AG08396 (cell line): ENCODE data around the gene SMIM45.
"Not testable (repeated sequence)": the region's sequence is repeated elsewhere in the genome, so short reads cannot be mapped to it uniquely, and the experiment has no call there.

Experiments
- DNase-seq: peaks from one replicate; pipeline ENCODE4 v3.0.0; 2012; ENCODE audit warnings: low spot score, mixed read lengths

Gene SMIM45

DNA sequence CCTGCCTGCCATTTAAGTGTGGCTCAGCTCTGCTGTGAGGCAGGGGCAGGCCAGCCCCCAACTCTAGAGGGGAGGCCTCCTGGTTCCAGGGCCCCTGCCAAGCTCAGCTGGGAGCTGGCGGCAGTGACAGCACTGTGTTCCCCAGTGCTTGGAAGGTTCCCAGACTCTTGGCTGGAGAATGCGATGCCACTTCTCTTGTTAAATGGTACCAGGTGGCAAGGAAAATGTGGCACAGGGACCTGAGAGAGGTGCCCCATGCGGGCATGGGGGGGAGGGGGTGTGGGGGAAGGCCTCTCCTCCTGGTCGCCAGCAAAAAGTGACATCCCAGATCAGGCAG lies 17.0 kb upstream of the SMIM45 start:
- no peak for DNase-seq

DNA sequence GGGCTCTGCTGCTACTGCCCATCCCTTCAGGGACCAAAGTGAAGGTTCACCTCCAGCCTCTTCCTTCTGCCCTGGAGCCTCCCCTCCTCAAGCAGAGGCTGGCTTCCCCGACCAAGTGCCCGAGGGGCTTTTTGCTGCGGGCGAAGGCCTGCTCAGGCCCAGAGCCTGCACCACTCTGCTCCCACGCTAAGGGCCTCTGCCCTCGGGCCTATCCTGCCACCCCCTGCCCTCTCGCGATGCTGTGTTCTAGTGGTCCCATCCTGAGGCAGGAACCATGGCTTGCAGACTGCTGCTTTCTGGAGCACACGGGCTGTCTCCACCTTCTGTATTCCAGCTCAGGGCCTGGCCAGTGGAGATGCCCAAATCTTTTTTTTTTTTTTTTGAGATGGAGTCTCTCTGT lies 16.4 kb upstream of the SMIM45 start:
- DNase-seq: no peak

DNA sequence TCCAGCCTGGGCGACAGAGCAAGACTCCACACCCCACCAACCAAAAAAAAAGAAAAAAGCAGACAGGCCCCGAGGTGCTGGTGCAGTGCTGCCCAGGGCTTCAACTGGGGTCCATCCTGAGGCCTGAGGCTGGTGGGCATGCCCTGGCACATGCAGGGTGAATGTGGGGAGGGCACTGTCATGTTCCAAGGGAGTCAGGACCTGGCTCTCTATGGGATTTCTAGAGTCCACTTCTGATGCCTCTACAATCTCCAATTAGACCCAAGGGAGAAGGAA lies 15.1 kb upstream of the SMIM45 start:
- no peak for DNase-seq

DNA sequence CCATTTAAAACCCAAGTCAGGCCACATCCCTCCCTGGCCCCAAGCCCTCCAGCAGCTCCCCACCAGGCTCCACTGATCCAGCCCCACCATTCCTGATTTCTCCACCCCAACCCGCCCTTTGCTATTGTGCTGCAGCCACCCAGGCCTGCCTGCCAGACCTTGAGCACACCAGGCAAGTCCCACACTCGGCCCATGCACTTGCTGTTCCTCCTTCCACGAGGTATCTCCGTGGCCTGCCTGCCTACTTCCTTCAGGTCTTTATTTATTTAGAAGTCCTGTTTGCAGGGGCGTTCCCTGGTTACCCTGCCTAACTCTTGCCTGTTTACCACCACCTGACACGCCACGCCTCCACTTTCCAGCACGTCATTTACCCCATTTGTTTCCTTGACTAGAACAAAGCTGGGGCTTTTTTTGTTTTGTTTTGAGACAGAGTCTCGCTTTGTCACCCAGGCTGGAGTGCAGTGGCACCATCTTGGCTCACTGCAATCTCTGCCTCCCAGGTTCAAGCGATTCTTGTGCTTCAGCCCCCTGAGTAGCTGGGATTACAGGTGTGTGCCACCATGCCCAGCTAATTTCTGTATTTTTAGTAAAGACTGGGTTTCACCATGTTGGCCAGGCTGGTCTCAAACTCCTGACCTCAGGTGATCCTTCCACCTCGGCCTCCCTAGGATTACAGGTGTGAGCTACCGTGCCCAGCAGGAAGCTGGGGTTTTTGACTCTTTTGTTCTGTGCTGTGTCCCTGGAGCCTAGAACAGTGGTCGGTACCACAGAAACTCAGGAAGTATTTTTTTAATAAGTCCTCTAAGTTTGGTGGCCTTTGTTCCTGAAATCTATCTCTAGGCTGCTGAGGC lies 11.7 kb upstream of the SMIM45 start:
- DNase-seq: no peak

DNA sequence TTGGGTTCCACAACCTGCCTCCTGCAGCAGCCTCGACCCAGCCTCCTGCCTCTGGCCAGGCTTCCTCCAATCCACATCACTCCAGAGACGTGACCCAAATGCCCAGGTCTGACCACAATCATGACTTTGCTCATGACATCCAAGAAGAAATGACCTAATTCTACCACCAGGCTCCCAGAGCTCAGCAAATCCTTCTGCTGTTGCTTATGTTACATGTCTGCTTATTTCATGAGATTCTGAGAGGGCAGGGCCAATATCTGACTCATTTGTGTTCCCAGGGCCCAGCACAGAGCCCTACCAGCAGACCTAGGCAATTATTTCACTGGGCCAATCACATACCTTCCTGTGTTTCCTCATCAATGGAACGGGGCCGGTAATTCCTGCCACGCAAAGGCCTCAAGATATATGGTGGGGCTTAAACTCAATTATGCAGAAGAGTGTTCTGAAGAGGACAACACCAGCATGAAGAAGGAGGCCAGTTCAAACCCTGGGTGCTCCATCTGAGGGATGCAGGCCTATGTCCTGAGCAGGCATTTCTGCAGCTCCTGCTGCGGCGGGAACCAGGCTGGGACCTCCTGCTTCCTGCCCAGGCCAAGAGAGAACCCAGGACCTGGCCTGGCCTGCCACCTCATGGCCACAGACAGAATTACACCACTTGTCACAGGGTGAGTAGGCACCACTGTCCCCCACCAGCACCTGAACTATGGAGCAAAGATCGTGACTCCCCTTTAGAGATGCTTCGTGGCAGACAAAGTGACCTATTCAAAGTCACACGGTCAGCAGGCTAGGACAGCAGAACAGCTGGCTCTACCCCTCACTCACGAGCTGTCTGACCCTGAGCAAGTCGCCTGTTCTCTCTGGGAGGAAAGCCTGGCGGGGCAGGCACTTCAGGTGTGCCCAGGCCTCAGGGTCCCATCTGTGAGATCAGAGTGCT lies 10.9 kb upstream of the SMIM45 start:
- peak; percentile 86 for DNase-seq

DNA sequence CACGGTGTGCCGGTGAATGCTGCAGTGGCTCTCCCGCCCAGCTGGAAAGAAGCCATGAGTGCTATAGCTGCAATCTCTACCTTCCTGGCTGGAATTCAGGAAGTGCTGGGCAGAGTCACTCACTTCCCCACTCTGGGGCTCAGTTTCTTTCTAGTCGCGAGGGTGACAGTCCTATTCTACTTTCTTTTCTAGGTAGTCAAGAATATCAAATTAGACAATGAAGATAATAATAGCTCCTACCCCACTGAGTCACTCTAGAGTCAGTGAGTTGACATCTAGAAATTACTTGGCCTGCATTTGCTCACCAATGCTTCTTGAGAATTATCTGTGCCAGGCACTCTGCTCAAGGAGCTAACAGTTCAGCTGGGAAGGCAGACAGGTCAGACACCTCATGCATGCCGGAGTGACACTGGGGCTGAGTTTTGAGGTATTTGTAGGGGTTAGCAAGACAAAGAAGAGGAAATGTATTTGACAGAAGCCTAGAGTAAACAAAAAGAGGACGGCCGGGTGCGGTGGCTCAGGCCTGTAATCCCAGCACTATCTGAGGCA lies 8.2 kb upstream of the SMIM45 start:
- no peak for DNase-seq

DNA sequence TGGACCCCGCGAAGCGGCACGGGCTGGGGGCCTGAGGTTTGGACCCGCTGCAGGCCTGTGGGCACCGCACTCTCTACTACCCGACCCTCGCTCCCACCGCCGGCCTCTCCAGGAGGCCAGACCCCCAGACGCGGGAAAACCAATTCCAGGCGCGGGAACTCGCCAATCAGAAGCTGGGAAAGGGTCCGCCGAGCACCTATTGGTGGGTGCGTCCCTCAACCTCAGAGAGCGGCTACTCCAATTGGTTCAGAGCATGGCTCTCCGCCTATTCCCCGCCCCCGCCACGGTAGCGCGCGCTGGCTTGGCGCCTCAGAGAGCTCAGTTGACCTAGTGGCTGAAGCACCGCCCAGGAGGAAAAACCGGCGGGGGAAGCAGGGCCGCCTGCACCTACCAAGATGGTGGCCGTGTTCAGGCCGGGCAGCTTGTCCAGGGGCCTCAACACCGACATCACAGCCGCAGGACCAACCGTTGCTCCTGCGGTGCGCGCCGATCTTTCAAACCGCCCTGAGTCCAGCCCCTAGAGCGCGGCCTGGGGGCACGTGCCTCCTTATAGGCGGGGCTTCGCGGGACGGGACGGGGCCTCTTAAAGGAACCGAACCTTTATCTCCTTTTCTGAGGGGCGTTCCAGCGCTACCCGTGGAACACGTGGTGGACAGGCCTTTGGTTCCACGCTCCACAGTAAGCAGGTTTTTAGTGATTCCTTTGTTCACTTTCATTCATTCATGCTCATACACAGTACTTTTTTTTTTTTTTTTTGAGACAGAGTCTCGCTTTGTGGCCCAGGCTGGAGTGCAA lies 5.1 kb upstream of the SMIM45 start, which contains the start of gene CENPM:
TSS of gene CENPM (minus strand) at position 524 of the 795 bp plus-strand sequence. CDS start at position 448, 76 bp downstream.
- peak; percentile 94 for DNase-seq

DNA sequence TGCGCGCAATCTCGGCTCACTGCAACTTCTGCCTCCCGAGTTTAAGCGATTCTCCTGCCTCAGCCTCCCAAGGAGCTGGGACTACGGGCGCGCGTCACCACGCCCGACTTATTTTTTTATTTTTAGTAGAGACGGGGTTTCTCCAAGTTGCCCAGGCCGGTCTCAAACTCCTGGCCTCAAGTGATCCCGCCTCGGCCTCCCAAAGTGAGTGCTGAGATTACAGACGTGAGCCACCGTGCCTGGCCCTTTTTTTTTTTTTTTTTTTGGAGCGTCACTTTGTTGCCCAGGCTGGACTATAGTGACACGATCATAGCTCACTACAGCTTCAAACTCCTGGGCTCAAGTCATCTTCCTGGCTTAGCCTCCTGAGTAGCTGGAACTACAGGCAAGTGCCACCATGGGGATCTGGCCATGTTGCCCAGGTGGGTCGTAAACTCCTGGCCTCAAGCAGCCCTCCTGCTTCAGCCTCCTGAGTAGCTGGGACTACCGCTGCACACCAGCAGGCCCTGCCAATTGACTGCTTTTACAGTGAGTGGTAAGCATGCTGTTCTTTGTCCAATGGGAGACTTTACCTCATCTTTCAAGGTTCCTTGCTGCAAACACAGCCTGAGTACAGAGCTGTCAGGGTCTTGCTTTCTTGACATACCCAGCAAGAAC lies 4.4 kb upstream of the SMIM45 start:
- DNase-seq: no peak

DNA sequence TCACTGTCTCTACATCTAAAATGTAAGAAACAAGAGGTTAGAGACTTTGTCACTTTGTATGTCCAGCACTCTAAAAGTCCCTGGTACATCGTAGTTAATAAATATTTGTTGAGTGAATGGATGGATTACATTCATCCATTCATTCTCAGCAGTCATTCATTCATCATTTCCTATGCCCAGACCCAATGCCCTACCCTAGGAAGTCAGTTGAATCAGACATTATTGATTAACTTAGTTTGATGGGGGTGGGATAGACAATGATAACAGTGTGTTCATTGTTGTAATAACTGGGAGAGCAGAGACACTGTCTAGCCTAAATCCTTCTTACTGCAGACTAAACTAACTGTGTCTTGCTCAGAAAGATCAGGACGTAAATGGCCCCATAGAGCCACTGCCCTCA lies 3.8 kb upstream of the SMIM45 start:
- DNase-seq: no peak

DNA sequence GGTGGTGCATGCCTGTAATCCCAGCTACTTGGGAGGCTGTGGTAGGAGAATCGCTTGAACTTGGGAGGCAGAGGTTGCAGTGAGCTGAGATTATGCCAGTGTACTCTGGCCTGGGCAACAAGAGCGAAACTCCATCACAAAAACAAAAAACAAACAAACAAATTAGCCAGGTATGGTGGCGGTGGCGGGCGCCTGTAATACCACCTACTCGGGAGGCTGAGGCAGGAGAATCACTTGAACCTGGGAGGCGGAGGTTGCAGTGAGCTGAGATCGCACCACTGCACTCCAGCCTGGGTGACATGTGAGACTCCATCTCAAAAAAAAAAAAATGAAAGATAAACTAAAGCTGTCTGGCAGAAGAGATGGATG lies 3.0 kb upstream of the SMIM45 start:
- not testable (repeated sequence) for DNase-seq

DNA sequence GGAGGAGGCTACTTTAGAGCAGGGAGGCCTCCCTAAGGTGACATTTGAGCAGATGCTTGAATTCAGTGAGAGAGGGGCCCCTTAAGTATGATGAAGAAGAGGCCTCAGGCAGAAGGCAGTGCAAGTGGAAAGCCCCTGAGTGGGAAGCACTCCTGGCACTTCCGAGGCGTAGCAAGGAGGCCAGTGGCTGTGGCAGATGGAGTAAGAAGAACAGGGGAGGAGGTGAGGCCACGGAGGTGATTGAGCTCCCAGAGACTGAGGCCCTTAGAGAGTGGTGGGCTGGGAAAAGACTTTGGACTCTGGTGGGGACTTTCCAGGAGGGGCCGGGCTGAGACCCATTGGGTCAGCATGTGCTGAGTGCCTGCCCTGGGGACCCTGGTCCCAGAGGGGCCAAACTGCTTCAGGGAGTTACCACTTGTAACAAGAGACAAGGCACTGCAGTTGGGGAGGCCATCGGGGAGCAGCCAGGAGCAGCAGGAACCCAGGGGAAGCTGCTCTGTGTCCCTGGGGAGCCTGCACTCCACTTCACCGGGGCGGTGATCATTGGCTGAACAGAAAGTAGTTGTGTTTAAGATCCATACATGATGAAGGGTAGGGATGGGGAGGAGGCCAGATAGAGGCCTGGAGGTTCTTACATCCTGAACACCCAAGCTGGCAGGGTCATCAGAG lies 2.5 kb upstream of the SMIM45 start:
- no peak for DNase-seq

DNA sequence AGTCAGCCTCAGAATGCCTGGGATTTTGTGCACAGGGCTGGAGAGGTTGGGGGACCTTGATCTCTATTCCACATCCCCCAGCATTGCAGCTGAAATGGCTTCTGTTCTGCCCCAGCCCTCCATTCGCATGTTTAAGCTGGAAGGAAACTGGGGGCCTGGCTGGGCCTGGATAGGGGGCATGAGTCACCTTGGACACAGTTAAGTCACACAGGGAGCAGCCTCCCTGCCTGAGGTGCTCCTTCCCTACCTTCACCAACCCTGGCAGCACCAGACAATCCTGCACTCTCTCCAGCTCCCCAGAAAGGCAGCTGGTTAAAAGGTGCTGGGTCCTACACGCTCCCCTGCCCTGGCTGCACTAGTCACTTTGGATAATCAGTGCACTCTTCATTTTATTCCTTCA lies 763 bp downstream of the SMIM45 start:
- no peak for DNase-seq

DNA sequence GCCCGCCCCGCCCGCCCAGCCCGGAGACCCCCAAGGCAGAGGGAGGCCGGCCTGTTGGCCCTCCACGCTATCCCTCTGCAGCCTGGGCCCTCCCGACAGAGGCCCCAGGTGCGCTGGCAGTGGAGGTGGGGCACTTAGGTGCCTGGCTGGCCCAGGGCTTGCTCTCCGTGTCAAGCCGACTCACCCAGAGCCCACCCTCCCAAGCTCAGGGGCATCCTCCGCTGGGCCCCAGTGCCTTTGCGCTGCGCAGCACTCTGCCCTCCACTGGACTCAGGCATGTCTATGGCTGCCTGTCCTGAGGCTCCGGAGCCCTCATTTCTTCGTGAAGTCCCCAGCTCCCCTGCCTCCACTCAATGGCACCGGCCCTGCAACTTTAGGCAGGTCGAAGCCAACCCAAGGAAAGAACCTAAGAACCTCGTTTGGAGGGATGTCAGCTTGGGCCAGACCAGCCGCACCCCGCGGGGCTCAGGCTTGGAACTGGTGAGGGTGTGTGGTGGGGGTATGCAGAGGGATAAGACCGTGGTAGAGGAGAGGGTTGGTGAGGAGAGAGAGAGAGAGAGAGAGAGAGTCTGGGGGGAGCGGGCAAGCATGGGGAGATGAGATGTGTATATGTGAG lies 6.1 kb downstream of the SMIM45 start:
- DNase-seq: no peak

DNA sequence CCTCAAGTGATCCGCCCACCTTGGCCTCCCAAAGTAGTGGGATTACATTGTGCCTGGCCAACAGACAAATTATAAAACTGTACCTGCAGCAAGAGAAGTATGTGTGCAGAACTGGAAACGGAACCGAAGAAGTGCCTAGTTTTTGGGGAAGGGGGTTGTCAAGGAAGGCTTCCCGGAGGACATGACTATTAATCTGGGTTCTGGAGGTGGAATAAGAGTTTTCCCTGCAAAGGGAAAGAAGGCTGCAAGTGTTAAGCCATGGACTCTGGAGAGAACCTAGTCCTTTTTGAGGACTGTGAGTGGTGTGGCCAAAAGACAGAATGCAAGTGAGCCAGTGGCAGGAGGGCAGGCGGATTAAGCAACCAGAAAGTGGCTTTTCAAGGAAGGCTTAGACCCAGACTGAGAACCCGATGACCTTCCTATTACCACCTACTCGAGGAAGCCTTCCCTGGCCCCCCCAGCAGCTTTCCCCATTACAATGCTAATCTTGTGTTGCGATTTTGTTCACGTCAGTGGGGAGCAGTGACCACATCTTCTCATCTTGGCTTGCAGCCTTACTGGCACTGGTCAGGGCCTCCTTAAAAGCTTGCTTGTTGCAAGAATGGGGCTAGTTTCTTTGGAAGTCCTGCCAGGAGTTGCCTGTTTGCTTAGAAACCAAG lies 11.6 kb downstream of the SMIM45 start:
- DNase-seq: no peak

DNA sequence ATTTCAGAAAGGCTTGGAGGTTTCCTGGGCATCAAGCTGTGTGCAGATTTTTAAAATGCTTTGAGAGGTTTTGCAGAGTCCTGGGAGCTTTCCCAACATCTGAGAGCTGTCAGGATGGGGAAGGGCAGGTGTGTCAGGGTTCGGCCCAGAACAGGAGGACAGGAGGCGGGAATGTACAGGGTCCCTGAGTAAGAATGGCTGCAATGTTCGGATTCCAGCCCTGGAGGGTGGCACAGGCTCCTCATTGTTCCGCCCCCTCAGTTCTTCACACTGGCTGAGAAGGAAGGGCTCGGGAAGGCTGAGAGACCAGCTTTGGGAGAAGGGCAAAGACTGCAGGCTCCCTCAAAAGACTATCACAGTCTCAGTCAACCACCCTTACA lies 12.2 kb downstream of the SMIM45 start:
- DNase-seq: no peak

DNA sequence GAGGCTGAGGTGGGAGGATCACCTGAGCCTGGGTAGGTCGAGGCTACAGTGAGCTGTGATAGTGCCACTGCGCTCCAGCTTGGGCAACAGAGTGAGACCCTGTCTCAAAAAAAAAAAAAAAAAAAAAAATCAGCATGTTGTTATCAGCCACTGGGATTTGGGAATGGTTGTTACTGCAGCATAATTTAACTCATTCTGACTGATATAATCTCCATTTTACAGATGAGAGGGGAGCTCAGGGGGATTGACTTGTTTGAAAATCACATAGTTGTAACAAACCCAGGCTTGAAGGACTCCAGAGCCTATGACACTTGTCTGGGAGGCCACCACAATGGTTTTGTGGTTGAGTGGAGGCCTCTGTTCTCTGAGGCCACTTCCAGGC lies 14.3 kb downstream of the SMIM45 start:
- DNase-seq: no peak

DNA sequence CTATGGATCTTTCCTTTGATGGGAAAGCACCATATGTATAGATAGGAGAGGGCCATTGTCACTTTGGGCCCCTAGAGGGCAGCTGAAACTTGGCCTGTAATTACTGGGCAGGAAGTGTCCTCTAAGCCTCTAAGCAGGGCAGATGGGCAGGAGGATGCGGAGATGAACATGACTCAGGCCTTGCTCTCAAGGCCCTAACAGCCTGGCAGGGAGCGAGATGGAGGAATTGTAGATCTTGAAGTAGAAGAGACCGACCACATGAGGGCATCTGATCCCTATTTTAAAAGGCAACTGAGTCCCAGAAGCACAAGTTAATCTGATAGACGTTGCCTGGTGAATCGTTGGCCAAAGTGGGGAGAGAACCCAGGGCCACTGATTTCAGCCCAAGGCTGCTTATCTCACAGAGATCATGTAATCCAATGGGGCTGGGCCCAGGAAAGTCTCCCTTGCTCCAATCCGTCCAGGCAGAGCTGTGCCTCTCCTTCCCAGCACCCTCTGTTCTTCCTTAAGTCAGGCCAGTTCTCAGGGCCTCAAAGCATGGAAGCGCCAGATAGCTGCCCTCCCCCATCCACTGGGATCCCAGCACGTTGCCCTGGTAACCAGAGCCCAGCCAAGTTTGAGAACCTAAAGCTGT lies 14.8 kb downstream of the SMIM45 start:
- peak; percentile 76 for DNase-seq

DNA sequence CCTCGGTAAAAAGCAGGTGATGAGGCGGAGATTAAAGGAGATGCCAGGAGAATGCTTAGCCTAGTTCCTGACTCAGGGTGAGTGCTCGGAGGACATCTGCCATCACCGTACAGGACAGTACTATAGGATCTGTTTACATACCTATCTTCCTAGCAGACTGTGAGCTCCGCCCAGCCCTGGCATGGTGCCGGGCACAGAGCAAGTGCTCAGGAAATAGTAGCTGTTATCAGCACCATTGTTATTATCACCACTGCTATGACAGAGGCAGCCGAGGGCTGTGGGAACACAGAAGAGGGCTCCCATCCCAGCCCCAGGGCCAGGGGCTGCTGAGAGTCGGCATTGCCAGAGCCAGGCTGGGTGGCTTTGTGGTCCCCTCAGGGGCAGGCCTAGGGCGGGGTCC lies 16.7 kb downstream of the SMIM45 start:
- no peak for DNase-seq

DNA sequence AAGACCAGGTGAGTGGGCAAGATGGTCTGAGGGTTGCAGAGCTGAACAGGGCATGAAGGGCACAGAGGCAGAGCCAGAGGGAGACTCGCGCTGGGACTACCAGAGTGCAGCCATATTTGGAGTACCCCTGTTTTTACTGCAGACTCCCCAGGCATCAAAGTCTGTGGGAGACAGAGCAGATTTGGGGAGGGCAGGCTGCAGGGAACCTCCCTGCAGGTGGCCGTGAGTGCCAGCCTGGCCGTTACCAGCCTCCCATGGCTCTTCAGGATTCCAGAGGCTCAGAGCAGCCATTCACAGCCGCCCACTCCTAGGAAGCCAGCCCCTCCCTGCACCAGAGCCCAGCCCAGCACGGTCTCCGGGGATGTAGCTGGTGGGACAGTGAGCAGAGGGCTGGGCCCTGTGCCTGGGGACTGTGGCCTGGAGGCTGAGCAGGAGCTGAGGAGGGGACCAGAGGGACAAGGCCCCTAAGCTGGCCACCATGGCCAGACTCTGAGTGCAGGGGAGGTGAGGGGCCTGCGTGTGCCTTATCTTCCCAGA lies 17.2 kb downstream of the SMIM45 start, which contains the start of gene SEPTIN3:
TSS of gene SEPTIN3 (plus strand) at position 334 of the 537 bp plus-strand sequence. CDS start 2,050 bp downstream, outside the sequence.
- no peak for DNase-seq
